Heart left ventricle (tissue), 16 donors: ENCODE results near the gene OGFOD1. TPM values are rescaled to one million over a fixed set of nuclear protein-coding genes. Genes with fewer than 3 reads are reported as not detected.

Experiments
- ATAC-seq, 4 donors: fragments of 200-7000 bp; cut with Tn5 transposase; one replicate each; pipeline ENCODE4 v1.9.1; 2020 to 2022; ENCODE audit warnings: moderate library complexity in 4 of 4, mild to moderate bottlenecking in 3 of 4, moderate number of reproducible peaks in 1 of 4
- DNase-seq, 5 donors: peaks; one replicate each; pipeline ENCODE4 v3.0.0-alpha.2; 2020
- H3K27ac ChIP-seq, 12 donors: fragments of 200-600 bp; sonication (generic) in 4 of 12; one replicate each; pipeline versions ENCODE4 v1.5.0 to v1.8.0; 2016 to 2022; ENCODE audit warnings: mild to moderate bottlenecking in 2 of 12
- H3K27me3 ChIP-seq, 9 donors: fragments of 200-600 bp; sonication (generic) in 2 of 9; one replicate each; pipeline versions ENCODE4 v1.5.1 to v1.8.0; 2016 to 2022; ENCODE audit warnings: mild to moderate bottlenecking in 3 of 9
- H3K36me3 ChIP-seq, 9 donors: fragments of 200-600 bp; sonication (generic) in 2 of 9; one replicate each; pipeline versions ENCODE4 v1.5.0 to v1.8.0; 2018 to 2022; ENCODE audit warnings: mild to moderate bottlenecking in 2 of 9
- H3K4me1 ChIP-seq, 12 donors: fragments of 200-600 bp; sonication (generic) in 4 of 12; one replicate each; pipeline versions ENCODE4 v1.5.0 to v1.8.0; 2016 to 2022; ENCODE audit warnings: mild to moderate bottlenecking in 3 of 12
- H3K4me3 ChIP-seq, 12 donors: fragments of 200-600 bp; sonication (generic) in 4 of 12; one replicate each; pipeline versions ENCODE4 v1.5.0 to v1.8.0; 2017 to 2022; ENCODE audit warnings: mild to moderate bottlenecking in 9 of 12, moderate library complexity in 4 of 12
- H3K9me3 ChIP-seq, 12 donors: fragments of 200-600 bp; sonication (generic) in 4 of 12; one replicate each; pipeline versions ENCODE4 v1.5.0 to v1.8.0; 2016 to 2022; ENCODE audit warnings: mild to moderate bottlenecking in 1 of 12
- CTCF ChIP-seq, 12 donors: fragments of 200-600 bp; sonication (generic) in 4 of 12; IDR thresholded peaks; one replicate each; pipeline versions ENCODE4 v1.5.0 to v1.8.0; 2018 to 2022; ENCODE audit warnings: antibody characterized with exemption in 12 of 12, mild to moderate bottlenecking in 5 of 12
- POLR2A ChIP-seq, 2 donors: fragments of 450-650 bp; IDR thresholded peaks; one replicate each; pipeline ENCODE4 v1.6.1; 2017; ENCODE audit warnings: antibody characterized with exemption in 2 of 2, mild to moderate bottlenecking in 2 of 2, moderate library complexity in 2 of 2
- WGBS, 4 donors: extraction: QIAGEN DNeasy Blood & Tissue Kit in 2 of 4; methylation state at CpG; one replicate each; pipeline versions ENCODE4 v1.1.5 to v1.1.7; 2013 to 2018; 5-methylcytosine and 5-hydroxymethylcytosine counted together
- intact Hi-C, 10 donors: fragments of 100-400 bp; cut with DNase I; formaldehyde crosslinking; loops; one replicate each; pipeline versions ENCODE4 v1.11.1 to v1.14.2; 2022
- long read RNA-seq, 3 donors: library from polyadenylated mRNA; unstranded; transcript quantifications; one replicate each; pipeline ENCODE4 v2.0.0, GENCODE V29; 2020 to 2021
- polyA plus RNA-seq, 2 donors: library from polyadenylated mRNA; stranded (reverse); fragments of 200-250 nt; gene quantifications; one replicate each; pipeline ENCODE4 v1.2.3, GENCODE V29; 2013
- total RNA-seq, 9 donors: library from RNA; depleted of rRNA in 2 of 9; stranded (reverse); fragments of >200 nt in 2 of 9; fragmentation: NEBNext Ultra II Directional in 3 of 9; extraction: Animal tissue kit (Norgen Biotek cat#: 25700) in 3 of 9; gene quantifications; one replicate each; pipeline versions ENCODE4 v1.1.0 to v1.2.4, GENCODE V29; 2016 to 2023
- donor health status: ischemic (EF 13 %, LVEDD 7.1; RV severe dilation, severe dysfunction).
- donor health status: healthy with polysubstance abuse.
- donor health status: DM: no; HTN: yes; CAD: no.
- donor health status: DM: no; HTN: no; CAD: no.
- donor health status: ischemic (EF 25% LVEDD 6.9; RV normal size, moderate dysfunction).
- donor health status: ischemic (EF 25% LVEDD 5.7; RV mildly dilated, moderate dysfunction).
- donor health status: healthy.
- donor health status: DM: yes; HTN: yes; CAD: no.
- donor health status: ischemic (EF 35%, LVEDD 5.7; RV mildly dilated, moderate dysfunction).
- donor health status: nonischemic (EF 11% LVEDD 7.7; RV severe dilation, severe dysfunction).
- donor health status: DM: yes; HTN: yes; CAD: no.
- donor health status: PGD.
- donor health status: ischemic (EF 29% LVEDD 5.4; RV normal size, mild dysfunction).
- donor health status: nonischemic (EF 23%, LVEDD 6.1; RV moderate dilation, normal function).

Gene OGFOD1
- total RNA-seq (10 to 100 TPM; 20.8 to 39.1 (median 31.9) TPM), polyA plus RNA-seq (10 to 100 TPM; 11.4 to 37.6 TPM)
- long read RNA-seq, donor 1, full-length matches to known transcripts = 10 of 14 reads
- long read RNA-seq, donor 1, partial matches to known transcripts = 0 of 14 reads
- long read RNA-seq, donor 1, other reads (novel, unspliced or antisense) = 4 of 14 reads
- long read RNA-seq, donor 2, full-length matches to known transcripts = 104 of 116 reads
- long read RNA-seq, donor 2, partial matches to known transcripts = 9 of 116 reads
- long read RNA-seq, donor 2, other reads (novel, unspliced or antisense) = 3 of 116 reads
- long read RNA-seq, donor 3, full-length matches to known transcripts = 16 of 20 reads
- long read RNA-seq, donor 3, partial matches to known transcripts = 1 of 20 reads
- long read RNA-seq, donor 3, other reads (novel, unspliced or antisense) = 3 of 20 reads

DNA sequence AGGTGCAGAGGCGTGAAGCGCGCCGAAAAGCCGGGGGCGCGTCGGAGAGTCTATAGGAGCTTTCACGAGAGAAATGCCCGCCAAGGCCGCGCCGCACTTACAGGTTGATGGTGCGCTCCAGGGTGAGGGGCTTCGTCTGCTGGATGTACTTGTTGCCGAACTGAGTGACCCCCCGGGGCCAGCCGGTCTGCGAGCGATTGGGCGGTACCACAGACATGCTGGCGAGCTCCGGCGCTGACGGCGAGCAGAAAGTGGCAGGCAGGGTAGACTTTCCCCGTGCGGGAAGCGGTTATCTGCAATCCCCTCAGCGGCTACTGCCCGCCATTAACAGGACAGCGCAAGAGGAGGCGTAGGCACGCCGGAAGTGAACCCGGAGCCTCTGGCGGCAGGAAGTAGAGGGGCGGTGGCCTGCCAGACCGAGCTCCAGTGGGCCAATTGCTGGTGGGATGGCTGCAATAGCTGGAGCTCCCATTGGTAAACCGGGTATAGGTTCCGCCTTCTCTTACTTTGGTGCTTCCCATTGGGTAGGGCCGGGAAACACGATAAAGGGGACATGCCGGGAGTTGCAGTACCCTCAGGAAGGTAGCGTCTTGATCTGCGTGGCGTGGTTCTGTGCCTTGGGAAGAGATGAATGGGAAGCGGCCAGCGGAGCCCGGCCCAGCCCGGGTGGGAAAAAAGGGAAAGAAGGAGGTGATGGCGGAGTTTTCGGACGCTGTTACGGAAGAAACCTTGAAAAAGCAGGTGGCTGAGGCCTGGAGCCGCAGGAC lies at the start of gene OGFOD1, which contains the start of gene NUDT21:
OGFOD1 (plus strand) TSS at position 569 of the 767 bp plus-strand sequence; CDS start at position 628, 59 bp downstream.
NUDT21 (minus strand) TSS at position 347 of the 767 bp plus-strand sequence; CDS start at position 217, 130 bp downstream.
- intact Hi-C loops = no loop called here
- no peaks in the 10 kb centered on the region for H3K9me3 ChIP-seq
- no peaks in the 10 kb centered on the region for H3K27me3 ChIP-seq
- H3K36me3 ChIP-seq = peaks cover 0 to 48% (median 41%) of the 10 kb centered on the region in 9 donors
- H3K4me3 ChIP-seq = peak within 1 kb of the TSS; percentile 65 to 98 (median 88)
- 0 to 1% (median 1%) methylated on average over 42 to 56 of the region's 56 CpGs for WGBS, 4 donors
- H3K27ac ChIP-seq = peak within 1 kb of the TSS; percentile 39 to 90 (median 86)
- peak in 1 of 2 donors; percentile 67 for TF ChIP-seq POLR2A (IDR thresholded peaks at IDR 0.05)
- TF ChIP-seq CTCF (IDR thresholded peaks at IDR 0.05) = peak in 3 of 12 donors; percentile 3 to 17 (median 9)
- H3K4me1 ChIP-seq = peaks cover 0 to 48% (median 36%) of the 10 kb centered on the region in 12 donors
- peak; percentile 95 to 97 (median 96) for DNase-seq
- peak; percentile 99 for ATAC-seq

- intact Hi-C loops = no loop called here
- ATAC-seq (no peak), DNase-seq (no peak)
- no peaks in the 10 kb centered on the region for H3K4me1 ChIP-seq
- TF ChIP-seq CTCF (IDR thresholded peaks at IDR 0.05) = no peak
- no peak for TF ChIP-seq POLR2A (IDR thresholded peaks at IDR 0.05)
- H3K36me3 ChIP-seq = peaks cover 8 to 94% (median 77%) of the 10 kb centered on the region in 9 donors
- H3K27ac ChIP-seq = no peak overlapping the region
- no peaks in the 10 kb centered on the region for H3K27me3 ChIP-seq
- no peaks in the 10 kb centered on the region for H3K9me3 ChIP-seq
- no peak overlapping the region for H3K4me3 ChIP-seq
- 72 to 98% (median 82%) methylated on average over 4 of the region's 4 CpGs for WGBS, 4 donors
Observed at GRCh38 chr16:56405977-56406672, 45.2 kb upstream of the OGFOD1 start.

- Histone ChIP-seq H3K36me3 (peaks cover 5 to 94% (median 76%) of the 10 kb centered on the region in 9 donors), H3K27ac (no peak overlapping the region), H3K4me3 (no peak overlapping the region), H3K9me3 (no peaks in the 10 kb centered on the region), H3K4me1 (peaks cover 0 to under 1% (median 0%) of the 10 kb centered on the region in 12 donors), H3K27me3 (no peaks in the 10 kb centered on the region)
- intact Hi-C loops = no loop called here
- TF ChIP-seq CTCF (IDR thresholded peaks at IDR 0.05) = no peak
- no peak for TF ChIP-seq POLR2A (IDR thresholded peaks at IDR 0.05)
- ATAC-seq (no peak), DNase-seq (no peak)
- 74 to 90% (median 86%) methylated on average over 7 of the region's 7 CpGs for WGBS, 4 donors
Observed at GRCh38 chr16:56408379-56409098, 42.8 kb upstream of the OGFOD1 start.
